Raji (cell line): ENCODE measurements around the gene C16orf82.

Experiments
- POLR2A ChIP-seq: IDR thresholded peaks from 2 replicates; pipeline ENCODE4 v1.6.1; 2011; ENCODE audit warnings: low read depth, low read length, control low read depth; ENCODE audit not compliant: insufficient read depth

C16orf82 gene

DNA sequence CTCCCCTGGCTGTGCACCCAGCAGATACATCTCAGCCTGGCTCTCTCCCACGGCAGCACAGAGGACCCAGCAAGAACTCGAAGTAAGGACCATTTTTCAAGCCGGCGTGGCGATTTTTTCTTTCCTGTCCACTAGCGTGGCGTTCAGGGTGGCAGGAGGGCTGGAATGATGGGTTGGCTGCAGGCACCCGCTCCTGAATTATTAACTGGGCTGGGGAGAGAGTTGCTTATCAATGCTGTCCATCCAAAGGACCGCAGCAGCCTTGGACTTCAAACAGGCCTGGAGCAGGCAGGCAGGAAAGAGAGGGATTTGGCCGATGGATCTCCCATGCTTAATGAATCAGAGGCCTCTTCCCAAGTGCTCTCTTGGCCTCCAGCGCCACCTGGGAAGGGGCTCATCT, 7.0 kb downstream of the C16orf82 start:
- no peak for TF ChIP-seq POLR2A

DNA sequence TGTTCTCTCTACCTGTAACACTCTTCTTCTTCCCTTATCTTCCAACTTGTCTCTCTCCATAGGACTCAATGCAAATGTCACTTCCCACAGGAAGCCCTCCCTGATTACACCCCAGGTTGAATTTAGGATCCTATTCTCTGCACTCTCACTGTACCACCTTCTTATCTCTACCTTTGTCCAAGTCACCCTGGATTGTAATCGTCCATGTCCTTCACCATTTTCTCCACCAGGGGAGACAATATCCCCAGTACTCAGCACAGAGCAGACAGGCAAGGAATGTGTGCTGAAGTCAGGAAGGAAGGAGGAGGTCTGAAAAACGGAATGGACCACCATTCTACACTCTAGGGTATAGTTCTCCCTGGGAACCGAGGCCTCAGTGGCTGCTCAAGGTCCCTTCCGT, 14.2 kb downstream of the C16orf82 start:
- no peak for TF ChIP-seq POLR2A

DNA sequence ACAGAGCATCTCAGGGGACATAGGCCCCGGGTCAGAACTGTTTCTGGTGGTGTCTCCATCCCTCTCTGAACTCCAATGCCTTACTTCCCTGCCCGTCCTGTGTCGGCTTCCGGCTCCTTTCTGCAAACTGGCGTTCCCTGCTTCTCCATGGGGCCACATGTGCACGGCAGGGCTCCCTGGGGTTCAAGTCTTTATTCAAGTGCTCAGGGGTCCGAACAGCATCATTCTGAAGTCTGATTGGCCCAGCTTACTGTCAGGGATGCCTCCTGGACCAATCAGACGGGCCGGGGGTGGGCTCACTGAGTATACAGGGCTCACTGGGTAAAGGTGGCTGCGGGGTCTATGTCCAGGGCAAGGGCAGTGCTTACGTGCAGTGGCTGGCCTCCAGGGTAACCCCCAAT, 17.1 kb downstream of the C16orf82 start:
- no peak for TF ChIP-seq POLR2A

DNA sequence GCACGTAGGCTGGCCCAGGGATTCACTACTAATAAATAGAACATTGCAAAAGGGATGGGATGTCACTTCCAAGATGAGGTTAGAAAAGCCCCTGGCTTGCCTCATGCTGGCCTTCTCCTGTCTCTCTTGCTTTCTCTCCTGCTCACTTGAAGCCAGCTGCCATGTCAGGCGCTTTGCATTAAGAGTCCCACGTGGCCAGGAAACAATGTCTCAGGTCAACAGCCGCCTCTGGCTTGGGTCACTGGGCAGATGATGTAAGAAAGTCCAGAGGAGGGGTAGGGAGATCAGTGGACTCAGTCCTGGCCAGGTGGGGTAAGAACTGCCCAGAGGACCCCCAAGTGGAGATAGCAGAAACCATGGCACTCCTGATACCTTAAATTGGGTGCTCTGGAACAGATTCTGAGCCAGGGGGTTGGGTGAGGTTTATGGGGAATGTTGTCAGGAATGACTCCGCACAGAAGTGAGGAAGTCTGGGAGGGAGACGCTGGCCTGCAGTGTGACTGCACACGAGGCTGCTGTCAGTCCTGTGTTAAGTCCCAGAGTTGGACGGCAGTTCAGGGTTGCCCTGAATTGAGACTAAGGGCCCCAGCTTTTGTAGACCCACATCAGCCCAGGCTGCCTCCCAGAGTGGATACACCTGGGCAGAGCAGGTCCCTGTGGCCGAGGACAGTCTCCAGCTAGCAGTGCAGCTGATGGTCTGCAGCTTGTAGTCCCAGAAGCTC, 17.7 kb downstream of the C16orf82 start:
- TF ChIP-seq POLR2A, result no peak

DNA sequence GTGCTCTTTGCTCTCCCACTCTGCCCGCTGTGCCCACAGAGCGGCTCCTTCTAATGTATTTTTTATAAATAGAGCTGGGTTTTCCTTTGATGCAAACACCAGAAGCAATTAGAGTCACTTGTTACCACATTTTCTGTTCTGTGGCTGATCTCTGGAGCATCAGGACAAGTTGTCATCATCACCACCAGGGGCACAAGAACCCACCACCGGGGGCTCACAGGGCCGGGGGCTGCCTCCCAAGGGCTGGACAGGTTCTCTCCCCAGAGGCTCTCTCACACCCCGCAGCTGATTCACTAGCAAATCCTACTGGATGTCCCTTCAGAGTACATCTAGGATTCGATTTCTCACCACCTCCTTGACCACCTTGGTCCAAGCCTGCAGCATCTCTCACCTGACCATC, 18.5 kb downstream of the C16orf82 start:
- no peak for TF ChIP-seq POLR2A

DNA sequence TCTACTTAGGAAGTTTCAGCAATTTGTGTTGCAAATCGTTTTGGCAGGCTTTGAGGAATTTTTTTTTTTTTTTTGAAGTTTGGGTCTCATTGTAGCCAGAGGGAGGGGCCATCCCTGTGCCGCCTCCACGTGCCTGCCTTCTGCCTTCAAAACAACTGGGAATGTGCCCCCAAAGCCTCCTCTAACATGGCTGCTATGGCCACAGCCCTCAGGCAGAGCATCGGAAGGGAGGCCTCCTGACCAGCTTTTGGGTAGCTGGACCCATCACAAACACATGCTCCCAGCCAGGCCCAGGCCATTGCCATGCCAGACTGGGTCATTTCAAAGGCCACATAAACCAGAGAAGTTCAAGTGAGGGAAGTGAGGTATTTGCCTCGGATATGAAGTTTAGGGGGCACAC, 21.5 kb downstream of the C16orf82 start:
- no peak for TF ChIP-seq POLR2A

DNA sequence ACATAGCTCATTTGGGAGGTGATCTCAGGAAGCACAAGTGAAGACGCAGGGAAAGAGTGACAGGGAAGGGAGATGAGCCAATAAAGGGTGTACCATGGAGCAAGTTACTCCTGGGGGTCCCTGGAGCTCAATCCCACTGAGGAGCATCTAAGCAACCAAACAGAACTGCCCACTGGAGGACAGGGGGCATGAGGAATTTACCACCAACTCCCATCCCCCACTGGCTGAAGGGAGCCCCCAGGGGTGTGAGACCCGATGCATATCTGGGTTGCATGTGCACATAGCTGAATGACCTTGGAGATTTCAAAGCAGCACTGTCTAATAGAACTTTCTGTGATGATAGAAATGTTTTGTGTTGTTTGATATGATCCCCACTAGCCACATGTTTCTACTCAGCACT, 29.6 kb downstream of the C16orf82 start:
- TF ChIP-seq POLR2A, result no peak

DNA sequence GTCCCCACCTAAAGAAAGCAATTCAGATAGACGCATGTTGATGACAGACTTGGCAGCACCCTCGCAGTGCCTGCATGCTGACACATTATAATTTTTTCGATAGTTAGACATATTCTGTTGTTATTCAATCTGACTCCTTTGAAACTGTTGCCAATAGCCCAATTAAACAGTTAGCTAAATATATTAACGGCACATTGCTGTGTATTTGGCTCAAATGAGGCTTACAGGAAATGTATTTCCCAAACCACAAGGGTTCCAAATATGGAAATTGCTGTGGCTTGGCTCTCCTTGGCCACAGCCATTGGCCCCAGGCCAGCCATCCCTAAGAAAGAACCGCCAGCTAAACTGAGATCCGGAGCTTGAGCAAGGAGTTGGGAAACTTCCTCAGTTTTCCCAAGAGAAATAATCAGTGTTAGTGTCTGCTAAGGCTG, 31.1 kb downstream of the C16orf82 start:
- TF ChIP-seq POLR2A, result no peak

DNA sequence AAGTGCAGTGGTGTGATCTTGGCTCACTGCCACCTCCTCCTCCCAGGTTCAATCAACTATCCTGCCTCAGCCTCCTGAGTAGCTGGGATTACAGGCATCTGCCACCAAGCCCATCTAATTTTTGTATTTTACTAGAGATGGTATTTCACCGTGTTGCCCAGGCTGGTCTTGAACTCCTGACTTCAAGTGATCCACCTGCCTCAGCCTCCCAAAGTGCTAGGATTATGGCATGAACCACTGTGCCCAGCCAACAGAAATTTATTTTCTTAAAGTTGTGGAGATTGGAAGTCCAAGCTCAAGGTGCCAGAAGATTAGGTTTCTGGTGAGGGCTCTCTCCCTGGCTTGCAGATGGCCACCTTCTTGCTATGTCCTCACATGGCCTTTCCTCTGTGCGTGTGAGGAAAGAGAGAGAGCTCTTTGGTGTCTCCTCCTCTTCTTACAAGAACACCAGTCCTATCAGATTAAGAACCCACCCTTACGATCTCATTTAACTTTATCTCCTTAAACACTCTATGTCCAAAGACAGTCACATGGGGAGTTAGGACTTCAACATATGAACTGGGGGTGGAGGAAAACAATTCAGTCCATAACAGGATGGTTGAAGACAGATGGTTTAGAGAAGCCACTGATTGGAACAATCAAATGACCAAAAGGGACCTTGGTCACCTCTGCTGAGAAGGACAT, 31.8 kb downstream of the C16orf82 start:
- no peak for TF ChIP-seq POLR2A

DNA sequence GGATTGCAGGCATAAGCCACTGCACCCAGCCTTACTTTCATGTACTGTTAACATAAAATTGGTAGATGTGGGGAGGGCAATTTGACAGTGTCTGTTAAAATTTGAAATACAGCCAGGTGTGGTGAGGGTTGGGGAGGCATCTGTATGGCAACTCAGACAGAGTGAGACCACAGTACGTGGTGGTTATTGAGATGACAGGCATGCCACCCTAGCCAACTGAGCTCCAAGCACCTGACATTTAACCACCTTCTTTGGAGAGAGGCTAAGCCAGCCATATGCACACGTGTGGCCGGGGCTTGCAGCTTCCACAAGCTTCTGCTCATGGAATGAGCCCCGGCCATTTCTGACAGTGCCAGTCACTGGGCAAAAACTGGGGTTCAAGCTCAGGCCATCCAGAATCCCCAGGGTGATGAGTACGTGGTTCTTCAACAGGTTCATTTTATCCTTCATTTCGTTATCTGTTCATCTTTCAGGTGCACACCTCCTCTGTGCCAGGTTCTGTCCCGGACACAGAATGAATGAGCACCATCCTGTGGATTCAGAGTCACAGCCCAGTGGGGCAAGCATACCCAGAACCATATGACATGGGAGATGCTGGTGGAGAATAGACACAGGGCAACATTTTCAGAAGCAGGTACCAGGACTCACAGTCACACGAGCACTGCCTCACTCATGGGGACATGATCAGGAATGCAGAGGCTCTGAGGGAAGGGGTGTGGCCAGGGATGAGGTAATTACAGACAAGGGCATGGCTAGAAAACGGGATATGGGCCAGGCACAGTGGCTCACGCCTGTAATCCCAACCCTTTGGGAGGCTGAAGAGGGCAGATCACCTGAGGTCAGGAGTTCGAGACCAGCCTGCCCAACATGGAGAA, 36.2 kb downstream of the C16orf82 start:
- no peak for TF ChIP-seq POLR2A

DNA sequence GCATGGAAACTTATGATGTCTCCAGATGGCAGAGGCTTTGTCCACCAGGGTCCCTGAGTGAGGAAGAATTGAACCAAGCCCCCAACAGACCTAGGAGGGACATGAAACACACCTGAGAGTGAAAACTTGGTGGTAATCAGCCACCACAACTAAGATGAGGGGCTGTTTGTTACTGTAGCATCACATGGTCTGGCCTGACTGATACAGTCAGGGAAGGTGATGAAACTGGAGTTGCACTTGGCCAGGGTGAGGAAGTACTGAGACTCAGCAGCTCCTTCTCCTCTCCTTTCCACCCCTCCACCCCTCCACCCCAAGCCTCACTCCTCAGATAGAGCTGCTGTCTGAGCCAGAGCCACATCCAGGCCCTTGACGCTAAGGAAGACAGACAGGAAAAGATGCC, 37.2 kb downstream of the C16orf82 start:
- no peak for TF ChIP-seq POLR2A

DNA sequence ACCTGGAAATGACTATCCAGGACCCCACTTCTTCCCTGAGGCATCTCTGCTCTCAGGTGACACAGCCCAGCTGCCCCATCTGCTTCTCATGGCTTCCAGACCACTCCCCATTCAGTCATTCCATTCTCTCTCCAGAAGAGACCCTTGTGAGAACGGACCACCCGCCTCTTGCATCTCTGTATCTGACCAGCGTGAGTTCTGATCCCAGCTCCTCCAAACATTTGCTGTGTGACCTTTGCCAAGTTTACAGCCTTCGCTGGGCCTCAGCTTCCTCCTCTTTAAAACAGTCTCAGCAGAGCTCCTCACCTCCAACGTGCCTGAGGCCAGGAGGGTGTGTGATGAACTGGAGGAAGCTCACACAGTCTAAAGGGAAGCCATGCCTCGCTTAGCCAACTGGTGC, 39.6 kb downstream of the C16orf82 start:
- no peak for TF ChIP-seq POLR2A

DNA sequence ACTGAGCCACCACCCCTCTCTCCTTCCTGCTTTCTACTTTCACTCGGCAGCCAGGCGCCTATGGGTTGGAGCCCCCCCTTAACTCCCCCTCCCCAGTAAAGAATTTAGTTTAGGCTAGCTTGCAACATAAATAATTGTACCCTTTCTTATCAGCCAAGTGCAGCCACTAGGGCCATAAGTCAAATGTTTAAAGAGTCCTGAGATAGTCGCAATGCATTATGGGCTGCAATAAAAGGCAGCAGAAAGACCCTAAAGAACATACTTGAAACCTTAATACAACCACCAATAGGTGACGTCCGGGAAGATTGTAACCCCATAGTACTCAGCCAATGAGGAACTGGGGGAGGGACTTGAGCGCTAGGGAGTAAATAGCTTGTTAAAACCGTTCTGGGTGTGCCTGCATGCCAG, 40.5 kb downstream of the C16orf82 start:
- TF ChIP-seq POLR2A, result no peak

DNA sequence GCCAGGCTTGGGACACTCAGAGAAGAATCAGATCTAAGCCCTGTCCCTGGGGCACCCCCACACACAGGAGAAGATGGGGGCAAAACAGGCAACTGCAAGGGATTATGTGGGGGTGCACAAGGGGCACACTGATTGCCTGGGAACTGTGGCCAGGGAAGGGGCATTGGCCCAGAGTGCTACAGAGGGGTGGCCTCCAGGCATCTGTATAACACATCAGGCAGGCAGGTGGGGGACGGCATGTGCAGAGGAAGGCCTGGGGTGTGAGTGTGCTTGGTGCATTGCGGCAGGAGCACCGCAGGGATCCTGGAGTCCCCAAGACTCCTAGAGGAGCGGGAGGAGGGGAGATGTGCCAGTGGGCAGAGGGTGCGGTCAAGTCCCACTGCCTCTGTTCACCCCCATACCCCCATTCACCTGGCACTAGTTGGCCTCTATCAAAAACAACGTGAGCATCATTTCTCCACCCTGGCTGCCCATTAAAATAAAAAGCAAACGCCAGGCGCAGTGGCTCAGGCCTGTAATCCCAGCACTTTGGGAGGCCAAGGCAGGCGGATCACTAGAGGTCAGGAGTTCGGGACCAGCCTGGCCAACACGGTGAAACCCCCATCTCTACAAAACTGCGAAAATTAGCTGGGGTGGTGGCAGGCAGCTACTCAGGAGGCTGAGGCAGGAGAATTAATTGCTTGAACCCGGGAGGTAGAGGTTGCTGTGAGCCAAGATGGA, 41.5 kb downstream of the C16orf82 start:
- no peak for TF ChIP-seq POLR2A

DNA sequence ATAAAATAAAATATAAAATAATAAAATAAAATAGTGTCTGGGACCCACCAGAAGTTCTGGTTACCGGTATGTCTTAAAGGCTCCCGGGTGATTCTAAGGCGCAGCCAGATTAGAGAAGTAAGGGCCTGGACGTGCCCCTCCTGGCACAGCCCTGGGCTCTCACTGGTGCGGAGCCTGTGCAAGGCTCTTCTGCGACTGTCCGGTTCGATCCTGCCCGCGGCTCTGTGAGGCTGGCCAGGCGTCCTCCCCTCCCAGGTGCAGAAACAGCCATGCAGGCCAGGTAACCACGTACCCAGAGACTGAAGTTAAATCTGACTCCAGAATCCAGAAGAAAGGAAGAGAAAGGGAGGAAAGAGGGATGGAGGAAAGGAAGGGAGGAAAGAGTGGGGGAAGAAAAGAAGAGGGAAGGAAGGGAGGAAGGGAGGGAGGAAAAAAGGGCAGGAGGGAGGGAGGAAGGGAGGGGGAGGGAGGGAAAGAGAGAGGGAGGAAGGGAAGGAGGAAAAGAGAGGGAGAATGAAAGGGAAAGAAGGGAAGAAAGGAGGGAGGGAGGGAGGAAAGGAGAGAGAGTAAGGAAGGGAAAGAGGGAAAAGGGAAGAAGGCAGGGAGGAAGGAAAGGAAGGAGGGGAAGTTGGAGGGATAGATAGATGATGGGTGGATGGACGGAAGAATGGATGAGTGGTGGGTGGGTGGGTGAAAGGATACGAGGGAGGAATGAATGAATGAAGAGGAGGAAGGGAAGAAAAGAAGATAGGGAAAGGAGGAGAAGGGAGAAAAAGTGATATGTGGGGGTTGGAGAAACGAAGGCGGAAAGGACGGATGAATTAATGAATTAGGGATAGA, 42.3 kb downstream of the C16orf82 start:
- TF ChIP-seq POLR2A, result no peak
